Upper lobe of right lung (tissue), 1 donor: ENCODE measurements around the gene RXFP1. TPM values are rescaled to one million over a fixed set of nuclear protein-coding genes. Genes with fewer than 3 reads are reported as not detected.

Experiments used
- ATAC-seq: fragments of 200-7000 bp; cut with Tn5 transposase; one replicate; pipeline ENCODE4 v1.9.1; 2020; ENCODE audit warnings: mild to moderate bottlenecking, moderate library complexity
- DNase-seq: peaks from one replicate; pipeline ENCODE4 v3.0.0-alpha.2; 2020
- H3K27ac ChIP-seq: fragments of 200-600 bp; one replicate; pipeline ENCODE4 v1.8.0; 2022
- H3K27me3 ChIP-seq: fragments of 200-600 bp; one replicate; pipeline ENCODE4 v1.8.0; 2022; ENCODE audit warnings: mild to moderate bottlenecking
- H3K36me3 ChIP-seq: fragments of 200-600 bp; one replicate; pipeline ENCODE4 v1.8.0; 2022
- H3K4me1 ChIP-seq: fragments of 200-600 bp; one replicate; pipeline ENCODE4 v1.8.0; 2022
- H3K4me3 ChIP-seq: fragments of 200-600 bp; one replicate; pipeline ENCODE4 v1.8.0; 2022; ENCODE audit warnings: mild to moderate bottlenecking
- H3K9me3 ChIP-seq: fragments of 200-600 bp; one replicate; pipeline ENCODE4 v1.8.0; 2022
- CTCF ChIP-seq: fragments of 200-600 bp; IDR thresholded peaks from one replicate; pipeline ENCODE4 v1.8.0; 2022; ENCODE audit warnings: antibody characterized with exemption
- intact Hi-C: fragments of 100-400 bp; cut with DNase I; formaldehyde crosslinking; loops from one replicate; pipeline ENCODE4 v1.11.0; 2022
- total RNA-seq: library from RNA; stranded (reverse); fragmentation: NEBNext Ultra II Directional; extraction: Animal tissue kit (Norgen Biotek cat#: 25700); gene quantifications from one replicate; pipeline ENCODE4 v1.2.1, GENCODE V29; 2021
- donor health status: DM: no; HTN: yes; CAD: no; lungs with severe emphysema.

The RXFP1 gene
- total RNA-seq, 1 donor from 2014 or later, result 7.9 TPM

GRCh38 chr4:158610790-158611189 is 89.1 kb downstream of the RXFP1 start:
- no peak for TF ChIP-seq CTCF
- ATAC-seq (peak; percentile 73), DNase-seq (no peak)
- Histone ChIP-seq H3K27me3 (no peaks in the 10 kb centered on the region), H3K9me3 (no peaks in the 10 kb centered on the region), H3K36me3 (no peaks in the 10 kb centered on the region), H3K27ac (no peak overlapping the region), H3K4me1 (no peaks in the 10 kb centered on the region), H3K4me3 (no peak overlapping the region)
- intact Hi-C loops, result no loop called here

- H3K27me3 ChIP-seq, result no peaks in the 10 kb centered on the region
- DNase-seq (no peak), ATAC-seq (no peak)
- no peaks in the 10 kb centered on the region for H3K36me3 ChIP-seq
- no peak overlapping the region for H3K4me3 ChIP-seq
- TF ChIP-seq CTCF, result no peak
- no peak overlapping the region for H3K27ac ChIP-seq
- H3K9me3 ChIP-seq, result no peaks in the 10 kb centered on the region
- intact Hi-C loops, result no loop called here
- no peaks in the 10 kb centered on the region for H3K4me1 ChIP-seq
Observed at GRCh38 chr4:158613046-158613445, 91.4 kb downstream of the RXFP1 start.

- DNase-seq (no peak), ATAC-seq (no peak)
- no peaks in the 10 kb centered on the region for H3K9me3 ChIP-seq
- no peak overlapping the region for H3K4me3 ChIP-seq
- TF ChIP-seq CTCF, result no peak
- H3K27me3 ChIP-seq, result no peaks in the 10 kb centered on the region
- intact Hi-C loops, result no loop called here
- H3K4me1 ChIP-seq, result no peaks in the 10 kb centered on the region
- H3K36me3 ChIP-seq, result no peaks in the 10 kb centered on the region
- H3K27ac ChIP-seq, result no peak overlapping the region
Observed at GRCh38 chr4:158617956-158618355, 96.3 kb downstream of the RXFP1 start.

- Histone ChIP-seq H3K27ac (no peak overlapping the region), H3K27me3 (no peaks in the 10 kb centered on the region), H3K9me3 (no peaks in the 10 kb centered on the region), H3K36me3 (no peaks in the 10 kb centered on the region), H3K4me1 (no peaks in the 10 kb centered on the region), H3K4me3 (no peak overlapping the region)
- no peak for TF ChIP-seq CTCF
- no peak for ATAC-seq
- intact Hi-C loops, result no loop called here
- DNase-seq, result no peak
Observed at GRCh38 chr4:158621729-158622128, 100.0 kb downstream of the RXFP1 start.

- Histone ChIP-seq H3K4me3 (no peak overlapping the region), H3K9me3 (no peaks in the 10 kb centered on the region), H3K4me1 (no peaks in the 10 kb centered on the region), H3K27me3 (no peaks in the 10 kb centered on the region), H3K36me3 (no peaks in the 10 kb centered on the region), H3K27ac (no peak overlapping the region)
- intact Hi-C loops, result no loop called here
- no peak for TF ChIP-seq CTCF
- ATAC-seq (no peak), DNase-seq (no peak)
Observed at GRCh38 chr4:158622251-158622650, 100.6 kb downstream of the RXFP1 start.

GRCh38 chr4:158624889-158625478 is 103.3 kb downstream of the RXFP1 start:
- peak; percentile 81 for TF ChIP-seq CTCF
- DNase-seq (no peak), ATAC-seq (peak; percentile 86)
- Histone ChIP-seq H3K9me3 (no peaks in the 10 kb centered on the region), H3K36me3 (no peaks in the 10 kb centered on the region), H3K27me3 (no peaks in the 10 kb centered on the region), H3K4me3 (no peak overlapping the region), H3K4me1 (no peaks in the 10 kb centered on the region), H3K27ac (no peak overlapping the region)
- intact Hi-C loops, result no loop called here
